Stimulated activated naive CD8-positive, alpha-beta T cell treated with anti-CD3 and anti-CD28 coated beads, Interleukin-15, Interleukin-2, amounts not matched to agents 100 ng/mL and 50 ng/mL, for 24 hours (primary cell): ENCODE data around the gene MMP14.
"Not testable (repeated sequence)": the region's sequence is repeated elsewhere in the genome, so short reads cannot be mapped to it uniquely, and the experiment has no call there.

ENCODE experiments used
- H3K27ac Mint-ChIP-seq: one replicate; pipeline ENCODE4 v1.8.0; 2021; ENCODE audit warnings: mild to moderate bottlenecking, mixed read lengths
- H3K27me3 Mint-ChIP-seq: one replicate; pipeline ENCODE4 v1.8.0; 2021; ENCODE audit warnings: mixed read lengths
- H3K36me3 Mint-ChIP-seq: one replicate; pipeline ENCODE4 v1.8.0; 2021; ENCODE audit warnings: low read depth, mixed read lengths
- H3K4me1 Mint-ChIP-seq: one replicate; pipeline ENCODE4 v1.8.0; 2021; ENCODE audit warnings: low read depth, mixed read lengths
- H3K4me3 Mint-ChIP-seq: one replicate; pipeline ENCODE4 v1.8.0; 2021; ENCODE audit warnings: mild to moderate bottlenecking, mixed read lengths
- H3K9me3 Mint-ChIP-seq: one replicate; pipeline ENCODE4 v1.8.0; 2021; ENCODE audit warnings: mixed read lengths

MMP14 gene

GRCh38 chr14:22843123-22843925 lies 6.9 kb downstream of the MMP14 start:
- Mint-ChIP-seq H3K4me3 (no peak overlapping the region), H3K4me1 (peaks cover 10% of the 10 kb centered on the region), H3K27ac (no peak overlapping the region), H3K9me3 (no peaks in the 10 kb centered on the region), H3K36me3 (no peaks in the 10 kb centered on the region), H3K27me3 (peaks cover 6% of the 10 kb centered on the region)

GRCh38 chr14:22844221-22845102 lies 8.1 kb downstream of the MMP14 start:
- Mint-ChIP-seq H3K9me3 (no peaks in the 10 kb centered on the region), H3K27me3 (peaks cover 2% of the 10 kb centered on the region), H3K27ac (no peak overlapping the region), H3K4me1 (peaks cover under 1% of the 10 kb centered on the region), H3K36me3 (no peaks in the 10 kb centered on the region), H3K4me3 (no peak overlapping the region)

DNA sequence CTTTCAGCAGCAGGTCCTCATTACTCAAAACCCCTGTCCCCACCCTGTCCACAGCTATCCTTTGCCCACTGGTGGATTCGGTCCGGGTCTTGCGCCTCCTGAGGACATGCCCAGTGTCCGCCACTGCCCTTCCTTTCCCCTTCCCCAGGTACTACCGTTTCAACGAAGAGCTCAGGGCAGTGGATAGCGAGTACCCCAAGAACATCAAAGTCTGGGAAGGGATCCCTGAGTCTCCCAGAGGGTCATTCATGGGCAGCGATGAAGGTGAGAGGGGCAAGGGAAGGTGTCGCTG lies 8.7 kb downstream of the MMP14 start:
- Mint-ChIP-seq H3K36me3 (no peaks in the 10 kb centered on the region), H3K9me3 (no peaks in the 10 kb centered on the region), H3K27me3 (peaks cover 2% of the 10 kb centered on the region), H3K4me1 (no peaks in the 10 kb centered on the region), H3K4me3 (no peak overlapping the region), H3K27ac (no peak overlapping the region)

DNA sequence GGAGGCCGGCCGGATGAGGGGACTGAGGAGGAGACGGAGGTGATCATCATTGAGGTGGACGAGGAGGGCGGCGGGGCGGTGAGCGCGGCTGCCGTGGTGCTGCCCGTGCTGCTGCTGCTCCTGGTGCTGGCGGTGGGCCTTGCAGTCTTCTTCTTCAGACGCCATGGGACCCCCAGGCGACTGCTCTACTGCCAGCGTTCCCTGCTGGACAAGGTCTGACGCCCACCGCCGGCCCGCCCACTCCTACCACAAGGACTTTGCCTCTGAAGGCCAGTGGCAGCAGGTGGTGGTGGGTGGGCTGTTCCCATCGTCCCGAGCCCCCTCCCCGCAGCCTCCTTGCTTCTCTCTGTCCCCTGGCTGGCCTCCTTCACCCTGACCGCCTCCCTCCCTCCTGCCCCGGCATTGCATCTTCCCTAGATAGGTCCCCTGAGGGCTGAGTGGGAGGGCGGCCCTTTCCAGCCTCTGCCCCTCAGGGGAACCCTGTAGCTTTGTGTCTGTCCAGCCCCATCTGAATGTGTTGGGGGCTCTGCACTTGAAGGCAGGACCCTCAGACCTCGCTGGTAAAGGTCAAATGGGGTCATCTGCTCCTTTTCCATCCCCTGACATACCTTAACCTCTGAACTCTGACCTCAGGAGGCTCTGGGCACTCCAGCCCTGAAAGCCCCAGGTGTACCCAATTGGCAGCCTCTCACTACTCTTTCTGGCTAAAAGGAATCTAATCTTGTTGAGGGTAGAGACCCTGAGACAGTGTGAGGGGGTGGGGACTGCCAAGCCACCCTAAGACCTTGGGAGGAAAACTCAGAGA lies 9.6 kb downstream of the MMP14 start:
- H3K27ac Mint-ChIP-seq = no peak overlapping the region
- no peaks in the 10 kb centered on the region for H3K36me3 Mint-ChIP-seq
- peaks cover 2% of the 10 kb centered on the region for H3K27me3 Mint-ChIP-seq
- peaks cover under 1% of the 10 kb centered on the region for H3K4me1 Mint-ChIP-seq
- H3K9me3 Mint-ChIP-seq = no peaks in the 10 kb centered on the region
- no peak overlapping the region for H3K4me3 Mint-ChIP-seq

DNA sequence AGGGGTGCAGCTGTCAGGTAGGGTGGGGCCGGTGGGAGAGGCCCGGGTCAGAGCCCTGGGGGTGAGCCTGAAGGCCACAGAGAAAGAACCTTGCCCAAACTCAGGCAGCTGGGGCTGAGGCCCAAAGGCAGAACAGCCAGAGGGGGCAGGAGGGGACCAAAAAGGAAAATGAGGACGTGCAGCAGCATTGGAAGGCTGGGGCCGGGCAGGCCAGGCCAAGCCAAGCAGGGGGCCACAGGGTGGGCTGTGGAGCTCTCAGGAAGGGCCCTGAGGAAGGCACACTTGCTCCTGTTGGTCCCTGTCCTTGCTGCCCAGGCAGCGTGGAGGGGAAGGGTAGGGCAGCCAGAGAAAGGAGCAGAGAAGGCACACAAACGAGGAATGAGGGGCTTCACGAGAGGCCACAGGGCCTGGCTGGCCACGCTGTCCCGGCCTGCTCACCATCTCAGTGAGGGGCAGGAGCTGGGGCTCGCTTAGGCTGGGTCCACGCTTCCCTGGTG lies 10.5 kb downstream of the MMP14 start:
- peaks cover 2% of the 10 kb centered on the region for H3K27me3 Mint-ChIP-seq
- H3K36me3 Mint-ChIP-seq = no peaks in the 10 kb centered on the region
- no peaks in the 10 kb centered on the region for H3K9me3 Mint-ChIP-seq
- H3K4me1 Mint-ChIP-seq = peaks cover 7% of the 10 kb centered on the region
- H3K4me3 Mint-ChIP-seq = no peak overlapping the region
- no peak overlapping the region for H3K27ac Mint-ChIP-seq

DNA sequence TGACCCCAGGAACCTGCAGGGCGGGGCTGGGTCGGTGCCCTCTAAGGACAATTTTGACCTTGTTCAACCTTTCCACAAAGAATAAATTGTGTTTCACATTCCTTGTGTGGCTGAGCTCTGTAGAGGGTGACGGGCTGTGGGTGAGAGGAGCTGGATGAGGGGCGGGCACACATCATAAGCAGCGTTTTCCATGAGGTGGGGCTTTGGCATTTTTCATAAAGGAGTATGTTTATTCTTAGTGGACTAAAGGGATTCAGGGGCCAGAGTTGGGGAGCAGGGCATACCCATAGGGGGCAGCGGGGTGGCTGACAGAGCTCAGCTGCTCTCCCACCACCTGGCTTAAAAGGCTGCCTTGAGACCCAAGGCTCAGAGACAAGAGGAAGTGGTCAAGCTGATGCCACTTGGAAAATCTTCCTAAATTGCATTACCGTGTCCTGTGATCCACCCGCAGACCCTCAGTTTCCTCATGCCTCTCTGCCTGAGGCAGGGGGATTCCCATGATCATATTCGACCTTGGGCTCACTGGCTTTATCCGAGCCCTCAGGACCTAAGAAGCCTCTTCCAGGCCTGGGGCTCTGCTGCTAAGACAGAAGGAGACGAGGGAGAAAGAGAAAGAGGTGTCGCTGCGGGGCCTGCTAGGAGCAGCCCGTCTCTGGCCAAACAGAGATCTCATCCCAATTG lies 11.4 kb downstream of the MMP14 start:
- Mint-ChIP-seq H3K9me3 (no peaks in the 10 kb centered on the region), H3K27me3 (peaks cover 2% of the 10 kb centered on the region), H3K4me3 (no peak overlapping the region), H3K4me1 (peaks cover 9% of the 10 kb centered on the region), H3K27ac (peak overlapping the region; percentile 49), H3K36me3 (no peaks in the 10 kb centered on the region)

- H3K4me1 Mint-ChIP-seq = peaks cover 14% of the 10 kb centered on the region
- H3K27me3 Mint-ChIP-seq = peaks cover 2% of the 10 kb centered on the region
- no peaks in the 10 kb centered on the region for H3K36me3 Mint-ChIP-seq
- no peaks in the 10 kb centered on the region for H3K9me3 Mint-ChIP-seq
- H3K4me3 Mint-ChIP-seq = no peak overlapping the region
- H3K27ac Mint-ChIP-seq = peak overlapping the region; percentile 49
Measured at GRCh38 chr14:22848351-22849164, 12.2 kb downstream of the MMP14 start.

GRCh38 chr14:22849212-22849819 lies 12.9 kb downstream of the MMP14 start:
- Mint-ChIP-seq H3K9me3 (no peaks in the 10 kb centered on the region), H3K27me3 (peaks cover 2% of the 10 kb centered on the region)

DNA sequence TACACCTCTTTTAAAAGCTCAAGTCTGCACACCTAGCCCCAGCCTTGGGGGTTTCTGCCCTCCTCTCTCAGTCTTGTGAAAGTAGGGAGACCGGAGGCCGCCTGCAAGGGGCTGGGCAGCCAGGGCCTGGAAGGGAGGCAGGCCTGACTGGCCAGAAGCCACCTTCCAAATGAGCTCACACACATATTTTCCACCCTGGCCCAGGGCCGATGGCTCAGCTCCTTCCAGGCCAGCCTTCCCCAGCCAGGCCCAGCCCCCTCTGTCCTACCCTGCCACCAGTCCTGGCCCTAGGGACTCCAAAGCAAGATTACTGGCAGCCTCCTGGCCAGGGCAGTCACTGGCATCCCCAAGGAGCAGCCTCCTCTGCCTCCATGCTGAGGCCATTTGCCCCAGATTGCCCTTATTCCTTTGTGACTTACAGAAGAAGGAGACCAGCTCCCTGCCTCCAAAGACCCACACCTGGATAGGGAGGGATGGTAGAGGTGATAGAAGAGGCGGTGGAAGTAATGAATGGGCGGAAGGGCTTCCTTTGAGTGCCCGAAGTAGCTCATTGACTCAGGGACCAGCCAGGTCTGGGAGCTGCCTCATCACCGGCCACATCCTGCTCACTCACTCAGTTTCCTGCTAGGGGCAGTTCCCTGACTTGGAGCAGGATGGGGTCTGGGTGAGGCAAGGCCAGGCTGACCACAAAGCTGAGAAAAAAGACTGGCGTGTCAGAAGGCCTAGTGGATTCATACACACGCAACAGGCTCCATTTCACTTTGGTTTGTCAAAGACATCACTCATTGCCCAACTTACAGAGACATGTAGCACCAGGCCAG lies 14.8 kb downstream of the MMP14 start:
- peaks cover 8% of the 10 kb centered on the region for H3K27me3 Mint-ChIP-seq
- H3K36me3 Mint-ChIP-seq = peaks cover under 1% of the 10 kb centered on the region
- H3K27ac Mint-ChIP-seq = peak overlapping the region; percentile 26
- peaks cover 19% of the 10 kb centered on the region for H3K4me1 Mint-ChIP-seq
- H3K4me3 Mint-ChIP-seq = no peak overlapping the region
- no peaks in the 10 kb centered on the region for H3K9me3 Mint-ChIP-seq

More at GRCh38 chr14:22849212-22849819, 12.9 kb downstream of the MMP14 start:
- Mint-ChIP-seq H3K4me3 (no peak overlapping the region), H3K27ac (no peak overlapping the region), H3K4me1 (peaks cover 14% of the 10 kb centered on the region), H3K36me3 (no peaks in the 10 kb centered on the region)

DNA sequence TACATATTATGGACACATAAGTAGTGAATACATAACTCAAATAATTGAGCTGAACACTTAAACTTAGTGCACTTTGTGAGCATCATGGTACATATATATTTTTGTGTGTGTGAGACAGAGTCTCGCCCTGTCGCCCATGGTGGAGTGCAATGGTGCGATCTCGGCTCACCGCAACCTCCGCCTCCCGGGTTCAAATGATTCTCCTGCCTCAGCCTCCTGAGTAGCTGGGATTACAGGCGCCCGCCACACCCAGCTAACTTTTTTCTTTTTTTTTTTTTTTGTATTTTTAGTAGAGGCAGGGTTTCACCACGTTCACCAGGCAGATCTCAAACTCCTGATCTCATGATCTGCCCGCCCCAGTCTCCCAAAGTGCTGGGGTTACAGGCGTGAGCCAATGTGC lies 15.8 kb downstream of the MMP14 start:
- not testable (repeated sequence) for H3K27ac Mint-ChIP-seq, H3K36me3 Mint-ChIP-seq, H3K4me3 Mint-ChIP-seq, H3K9me3 Mint-ChIP-seq
- H3K4me1 Mint-ChIP-seq = peaks cover 19% of the 10 kb centered on the region
- peaks cover 14% of the 10 kb centered on the region for H3K27me3 Mint-ChIP-seq

- Mint-ChIP-seq H3K27ac (no peak overlapping the region), H3K4me1 (peaks cover 22% of the 10 kb centered on the region), H3K4me3 (no peak overlapping the region), H3K27me3 (peaks cover 17% of the 10 kb centered on the region), H3K9me3 (no peaks in the 10 kb centered on the region), H3K36me3 (peaks cover 4% of the 10 kb centered on the region)
Measured at GRCh38 chr14:22852599-22852939, 16.2 kb downstream of the MMP14 start.

DNA sequence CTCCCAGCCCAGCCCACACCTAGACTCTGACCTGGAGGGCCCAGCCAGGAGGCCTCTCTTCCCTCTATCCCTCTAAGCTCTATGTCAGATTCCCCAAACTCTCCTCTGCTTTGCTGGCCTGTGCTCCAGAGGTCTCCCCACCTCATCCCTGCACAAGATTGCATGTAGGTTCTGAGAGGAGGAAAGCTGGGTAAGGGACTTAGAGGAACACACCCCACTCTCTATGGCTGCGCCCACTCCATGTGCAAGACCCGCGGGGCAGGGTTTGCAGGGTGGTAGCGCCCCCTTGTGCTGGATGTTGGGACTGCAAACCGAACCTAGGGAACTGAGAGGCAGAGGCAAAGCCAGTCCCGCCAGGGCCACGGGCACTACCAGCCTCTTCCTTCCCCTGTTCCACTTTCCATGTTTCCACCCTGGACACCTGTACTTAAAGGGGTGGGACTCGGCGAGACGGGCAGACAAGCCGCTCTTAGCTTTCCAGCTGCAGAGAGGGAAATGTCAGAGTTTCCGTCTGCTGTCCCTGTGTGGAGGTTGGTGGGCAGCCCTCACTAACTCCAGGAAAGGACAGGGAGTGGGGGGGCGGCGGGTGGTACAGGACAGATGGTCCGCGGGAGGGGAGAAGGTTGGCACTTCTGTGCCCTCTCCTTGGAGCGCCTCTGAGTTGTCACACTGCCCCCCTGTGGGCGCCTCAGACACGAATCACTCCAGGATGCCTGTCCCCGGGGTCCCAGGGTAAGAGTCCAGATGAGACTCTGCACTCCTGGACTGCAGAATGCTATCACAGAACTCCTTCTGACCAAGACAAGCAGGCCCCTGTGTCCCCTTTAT lies 16.8 kb downstream of the MMP14 start:
- H3K4me3 Mint-ChIP-seq = peak overlapping the region; percentile 77
- H3K27ac Mint-ChIP-seq = peak overlapping the region; percentile 40
- peaks cover 18% of the 10 kb centered on the region for H3K27me3 Mint-ChIP-seq
- peaks cover 28% of the 10 kb centered on the region for H3K4me1 Mint-ChIP-seq
- H3K36me3 Mint-ChIP-seq = peaks cover 4% of the 10 kb centered on the region
- H3K9me3 Mint-ChIP-seq = no peaks in the 10 kb centered on the region
